ENCODE results near the gene MAP3K20.
"Not testable (repeated sequence)": the region's sequence is repeated elsewhere in the genome, so short reads cannot be mapped to it uniquely, and the experiment has no call there.

MAP3K20 gene

GRCh38 chr2:173087793-173088496 lies 12.3 kb downstream of the MAP3K20 start:
- DNase-seq, result peak; percentile 74

GRCh38 chr2:173090276-173090877 lies 14.7 kb downstream of the MAP3K20 start:
- DNase-seq, result no peak

- DNase-seq, result no peak
Measured at GRCh38 chr2:173090973-173091660, 15.5 kb downstream of the MAP3K20 start.

GRCh38 chr2:173091910-173092309 lies 16.3 kb downstream of the MAP3K20 start:
- DNase-seq, result no peak

- no peak for DNase-seq
Measured at GRCh38 chr2:173092844-173093402, 17.3 kb downstream of the MAP3K20 start.

- DNase-seq, result not testable (repeated sequence)
Measured at GRCh38 chr2:173093617-173094016, 18.0 kb downstream of the MAP3K20 start.

- DNase-seq, result no peak
Measured at GRCh38 chr2:173094731-173095130, 19.1 kb downstream of the MAP3K20 start.

GRCh38 chr2:173095356-173095755 lies 19.7 kb downstream of the MAP3K20 start:
- DNase-seq, result no peak

GRCh38 chr2:173099271-173099670 lies 23.6 kb downstream of the MAP3K20 start:
- DNase-seq, result no peak

GRCh38 chr2:173099804-173100203 lies 24.2 kb downstream of the MAP3K20 start:
- no peak for DNase-seq

GRCh38 chr2:173101687-173102086 lies 26.0 kb downstream of the MAP3K20 start:
- DNase-seq, result no peak

- DNase-seq, result no peak
Measured at GRCh38 chr2:173104156-173104555, 28.5 kb downstream of the MAP3K20 start.

GRCh38 chr2:173106959-173107628 lies 31.4 kb downstream of the MAP3K20 start:
- no peak for DNase-seq

- DNase-seq, result no peak
Measured at GRCh38 chr2:173107629-173108022, 32.0 kb downstream of the MAP3K20 start.

GRCh38 chr2:173109253-173110188 lies 33.9 kb downstream of the MAP3K20 start:
- no peak for DNase-seq

- no peak for DNase-seq
Measured at GRCh38 chr2:173117678-173118077, 42.0 kb downstream of the MAP3K20 start.

- DNase-seq, result no peak
Measured at GRCh38 chr2:173118395-173118794, 42.7 kb downstream of the MAP3K20 start.

GRCh38 chr2:173119069-173119807 lies 43.6 kb downstream of the MAP3K20 start:
- DNase-seq, result no peak

- DNase-seq, result no peak
Measured at GRCh38 chr2:173119944-173120343, 44.3 kb downstream of the MAP3K20 start.

GRCh38 chr2:173122936-173123335 lies 47.3 kb downstream of the MAP3K20 start:
- no peak for DNase-seq

- no peak for DNase-seq
Measured at GRCh38 chr2:173124441-173124840, 48.8 kb downstream of the MAP3K20 start.

All from NCI-H526 treated with DMSO at 0.1 percent for 48 hours (cell line).